Smooth muscle cell (in vitro differentiated cells): ENCODE results near the gene IGIP. TPM values are rescaled to one million over a fixed set of nuclear protein-coding genes. Genes with fewer than 3 reads are reported as not detected.

Experiments used
- DNase-seq: peaks from one replicate; lab custom pipeline; 2025; ENCODE audit not compliant: unreplicated experiment; lab: John Stamatoyannopoulos, UW
- H2AFZ ChIP-seq: fragments of 200-600 bp; sonication (generic); 2 replicates; pipeline ENCODE4 v1.6.0; 2016; ENCODE audit warnings: antibody characterized with exemption, low read depth, mild to moderate bottlenecking
- H3F3A ChIP-seq: fragments of 200-600 bp; sonication (generic); 2 replicates; pipeline ENCODE4 v1.6.0; 2017; ENCODE audit warnings: antibody characterized with exemption, low read depth
- H3K27ac ChIP-seq: fragments of 200-600 bp; sonication (generic); 2 replicates; pipeline ENCODE4 v1.5.1; 2016; ENCODE audit warnings: low read depth, mild to moderate bottlenecking
- H3K27me3 ChIP-seq: fragments of 200-600 bp; sonication (generic); 2 replicates; pipeline ENCODE4 v1.6.1; 2016; ENCODE audit warnings: low read depth, mild to moderate bottlenecking
- H3K36me3 ChIP-seq: fragments of 200-600 bp; sonication (generic); 2 replicates; pipeline ENCODE4 v1.5.1; 2016; ENCODE audit warnings: low read depth
- H3K4me1 ChIP-seq: fragments of 200-600 bp; sonication (generic); 2 replicates; pipeline ENCODE4 v1.5.1; 2016; ENCODE audit warnings: low read depth
- H3K4me2 ChIP-seq: fragments of 200-600 bp; sonication (generic); 2 replicates; pipeline ENCODE4 v1.6.0; 2016; ENCODE audit warnings: mild to moderate bottlenecking
- H3K4me3 ChIP-seq: fragments of 200-600 bp; sonication (generic); 2 replicates; pipeline ENCODE4 v1.5.1; 2016; ENCODE audit warnings: mild to moderate bottlenecking
- H3K79me2 ChIP-seq: fragments of 200-600 bp; sonication (generic); 2 replicates; pipeline ENCODE4 v1.6.0; 2016; ENCODE audit warnings: low read depth, mild to moderate bottlenecking
- H3K9ac ChIP-seq: fragments of 200-600 bp; sonication (generic); 2 replicates; pipeline ENCODE4 v1.6.0; 2016; ENCODE audit warnings: low read depth
- H3K9me3 ChIP-seq: fragments of 200-600 bp; sonication (generic); replicated peaks from 2 replicates; pipeline ENCODE4 v1.5.1; 2016; ENCODE audit warnings: low read depth
- H4K20me1 ChIP-seq: fragments of 200-600 bp; sonication (generic); 2 replicates; pipeline ENCODE4 v1.6.0; 2016; ENCODE audit warnings: low read depth
- WGBS: methylation state at CpG from one replicate; pipeline ENCODE4 v1.1.7; 2016; ENCODE audit warnings: low lambda C conversion rate; 5-methylcytosine and 5-hydroxymethylcytosine counted together
- polyA plus RNA-seq: library from polyadenylated mRNA; unstranded; fragments of >200 nt; fragmentation: Nextera tagmentation; extraction: Ambion mirVana; gene quantifications from 2 replicates; pipeline ENCODE4 v1.2.1, GENCODE V29; 2016
- total RNA-seq: library from RNA; depleted of rRNA; stranded (reverse); fragments of >200 nt; gene quantifications from 2 replicates; pipeline ENCODE4 v1.2.3, GENCODE V29; 2014
- TF ChIP-seq, protein P1 (sequence below): fragments of 200-600 bp; sonication (generic); IDR thresholded peaks from 2 replicates; pipeline ENCODE4 v1.5.1; 2017; ENCODE audit warnings: borderline replicate concordance, mild to moderate bottlenecking, antibody characterized with exemption; ENCODE audit not compliant: insufficient read depth, poor library complexity, severe bottlenecking

IGIP gene
- total and polyA plus RNA-seq, 2 experiments from 2014 or later: 0.72 to 4.3 TPM

DNA sequence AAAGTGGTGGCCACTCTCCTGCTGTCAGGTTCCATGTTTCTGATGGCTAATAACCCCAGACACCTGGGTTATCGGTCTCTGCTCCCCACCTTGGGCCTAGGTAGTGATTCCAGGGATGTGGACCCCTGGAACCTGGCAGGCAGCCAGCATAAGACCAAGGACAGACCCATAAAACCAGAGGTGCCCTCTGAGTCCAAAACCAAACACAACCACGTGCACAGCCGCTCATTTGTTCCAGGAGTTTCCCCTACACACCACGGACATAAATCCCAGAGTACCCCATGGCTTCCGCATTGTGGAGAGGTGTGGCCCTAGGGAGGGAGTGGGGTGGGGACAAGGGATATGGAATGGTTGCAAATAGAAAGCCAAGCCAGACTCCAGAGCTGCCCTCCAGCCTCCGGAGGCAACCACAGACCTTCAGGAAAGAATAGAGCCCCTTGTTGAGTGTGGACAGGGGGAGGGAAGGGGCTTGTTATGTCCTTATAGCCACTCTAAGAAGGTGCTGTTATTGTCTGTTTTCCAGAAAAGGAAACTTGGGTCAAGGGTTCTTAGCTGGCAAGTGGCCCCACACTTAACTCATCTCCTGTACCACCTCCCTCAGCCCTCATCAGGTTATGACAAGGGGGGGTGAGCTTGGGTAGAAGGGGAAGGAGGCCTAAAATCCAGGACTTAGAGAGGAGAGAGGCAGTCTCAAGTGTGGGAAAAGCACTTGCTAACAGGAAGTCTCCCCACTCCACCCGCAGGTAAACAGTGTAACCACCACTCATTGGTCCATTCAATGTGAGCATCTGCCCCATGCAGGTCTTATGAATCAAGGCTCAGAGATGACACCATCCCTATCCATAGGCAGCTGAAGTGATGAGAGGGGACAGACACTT lies 25.6 kb downstream of the IGIP start:
- Histone ChIP-seq H3K36me3 (no peaks in the 10 kb centered on the region), H4K20me1 (peaks cover 41% of the 10 kb centered on the region), H3K27ac (no peak overlapping the region), H2AFZ (no peak overlapping the region), H3F3A (no peaks in the 10 kb centered on the region), H3K4me1 (peaks cover 10% of the 10 kb centered on the region), H3K4me3 (no peak overlapping the region), H3K4me2 (no peak overlapping the region), H3K9me3 (no peaks in the 10 kb centered on the region), H3K79me2 (no peaks in the 10 kb centered on the region), H3K27me3 (peaks cover 29% of the 10 kb centered on the region), H3K9ac (no peak overlapping the region)
- WGBS: 91% methylated on average over 7 of the region's 7 CpGs
- TF ChIP-seq, protein P1, sequence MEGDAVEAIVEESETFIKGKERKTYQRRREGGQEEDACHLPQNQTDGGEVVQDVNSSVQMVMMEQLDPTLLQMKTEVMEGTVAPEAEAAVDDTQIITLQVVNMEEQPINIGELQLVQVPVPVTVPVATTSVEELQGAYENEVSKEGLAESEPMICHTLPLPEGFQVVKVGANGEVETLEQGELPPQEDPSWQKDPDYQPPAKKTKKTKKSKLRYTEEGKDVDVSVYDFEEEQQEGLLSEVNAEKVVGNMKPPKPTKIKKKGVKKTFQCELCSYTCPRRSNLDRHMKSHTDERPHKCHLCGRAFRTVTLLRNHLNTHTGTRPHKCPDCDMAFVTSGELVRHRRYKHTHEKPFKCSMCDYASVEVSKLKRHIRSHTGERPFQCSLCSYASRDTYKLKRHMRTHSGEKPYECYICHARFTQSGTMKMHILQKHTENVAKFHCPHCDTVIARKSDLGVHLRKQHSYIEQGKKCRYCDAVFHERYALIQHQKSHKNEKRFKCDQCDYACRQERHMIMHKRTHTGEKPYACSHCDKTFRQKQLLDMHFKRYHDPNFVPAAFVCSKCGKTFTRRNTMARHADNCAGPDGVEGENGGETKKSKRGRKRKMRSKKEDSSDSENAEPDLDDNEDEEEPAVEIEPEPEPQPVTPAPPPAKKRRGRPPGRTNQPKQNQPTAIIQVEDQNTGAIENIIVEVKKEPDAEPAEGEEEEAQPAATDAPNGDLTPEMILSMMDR: no peak
- DNase-seq: no peak

DNA sequence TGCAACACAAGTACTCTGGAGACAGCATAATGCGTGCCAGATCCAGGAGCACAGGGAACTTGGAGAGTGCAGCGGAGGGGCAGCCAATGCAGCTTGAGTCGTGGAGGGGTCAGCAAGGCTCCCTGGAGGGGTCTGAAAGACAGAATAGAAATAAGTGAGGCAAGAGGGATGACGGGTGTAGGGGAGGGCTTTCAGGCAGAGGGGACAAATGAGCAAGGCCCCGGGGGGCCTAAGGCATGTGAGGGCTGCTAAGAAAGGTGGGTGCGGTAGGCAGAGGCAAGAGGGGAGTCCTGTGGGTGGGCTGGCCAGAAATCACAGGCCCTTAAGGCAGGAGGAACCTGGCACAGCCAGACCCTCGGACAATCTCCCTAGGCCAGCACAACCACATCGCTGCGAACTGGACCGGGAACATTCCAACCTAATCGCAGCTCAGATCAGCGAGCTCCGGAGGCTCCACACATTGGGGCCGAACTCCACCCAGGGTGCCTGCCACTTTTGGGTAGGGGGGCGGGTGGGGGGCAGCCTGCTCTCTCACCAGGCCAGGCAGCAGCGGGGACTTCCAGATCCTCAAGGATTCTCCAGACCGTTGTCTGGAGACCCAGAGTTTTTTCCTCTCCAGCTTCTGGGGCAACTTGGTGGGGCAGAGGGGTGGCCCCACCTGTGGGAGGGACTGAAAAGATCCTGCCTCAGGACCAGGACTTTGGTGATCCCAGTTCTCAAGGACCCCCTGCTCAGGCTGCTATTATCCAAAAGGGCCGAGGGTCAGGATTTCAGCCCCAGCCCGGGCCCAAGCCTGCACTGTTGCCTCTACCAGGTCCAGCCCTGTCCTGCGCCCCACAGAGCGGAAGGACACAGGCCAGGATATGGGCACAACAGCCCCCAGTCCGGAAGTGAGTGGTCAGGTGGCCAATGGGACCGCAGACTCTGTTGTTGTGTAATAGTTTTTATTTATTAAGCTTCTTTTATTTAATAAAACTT lies 26.6 kb downstream of the IGIP start:
- 64% methylated on average over 22 of the region's 23 CpGs for WGBS
- H2AFZ ChIP-seq: no peak overlapping the region

DNA sequence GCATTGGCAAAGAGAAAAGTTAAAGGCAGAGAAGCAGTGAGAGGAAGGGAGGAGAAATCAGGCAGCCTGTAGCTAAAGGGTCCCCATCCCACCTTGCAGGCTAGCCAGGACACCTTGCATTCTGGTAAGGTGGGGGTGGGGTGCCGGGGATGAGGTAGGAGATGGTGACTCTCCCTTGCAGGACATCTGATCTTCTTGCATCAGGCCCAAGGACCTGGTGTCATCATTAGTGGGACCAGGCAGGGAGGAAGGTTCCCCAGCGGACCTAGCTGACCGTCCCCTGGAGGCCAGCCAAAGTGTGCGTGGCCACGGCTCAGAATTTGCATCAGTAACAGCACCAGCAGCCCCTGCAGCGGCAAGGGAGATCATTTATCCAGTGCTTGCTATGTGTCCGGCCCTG lies 27.5 kb downstream of the IGIP start:
- Histone ChIP-seq H4K20me1 (peaks cover 22% of the 10 kb centered on the region), H3K36me3 (no peaks in the 10 kb centered on the region), H3K9me3 (no peaks in the 10 kb centered on the region), H2AFZ (no peak overlapping the region), H3K4me2 (no peak overlapping the region), H3K27ac (no peak overlapping the region), H3K27me3 (peaks cover 11% of the 10 kb centered on the region), H3K4me1 (peaks cover 9% of the 10 kb centered on the region), H3K79me2 (no peaks in the 10 kb centered on the region), H3K9ac (no peak overlapping the region), H3K4me3 (no peak overlapping the region), H3F3A (no peaks in the 10 kb centered on the region)
- TF ChIP-seq, protein P1: no peak
- DNase-seq: no peak
- WGBS: 63% methylated on average over 7 of the region's 7 CpGs

More for the DNA sequence above, 26.6 kb downstream of the IGIP start:
- peaks cover 20% of the 10 kb centered on the region for H3K27me3 ChIP-seq
- no peak overlapping the region for H3K4me2 ChIP-seq
- H3K4me1 ChIP-seq: peaks cover 9% of the 10 kb centered on the region
- DNase-seq: no peak
- no peak overlapping the region for H3K4me3 ChIP-seq
- H3F3A ChIP-seq: no peaks in the 10 kb centered on the region
- no peak overlapping the region for H3K27ac ChIP-seq
- no peak overlapping the region for H3K9ac ChIP-seq
- H3K79me2 ChIP-seq: no peaks in the 10 kb centered on the region
- H4K20me1 ChIP-seq: peaks cover 32% of the 10 kb centered on the region
- H3K9me3 ChIP-seq: no peaks in the 10 kb centered on the region
- TF ChIP-seq, protein P1: no peak
- H3K36me3 ChIP-seq: no peaks in the 10 kb centered on the region
